Liver (tissue), 3 donors: ENCODE results near the gene RNLS.

Experiments used
- HNF4G ChIP-seq: IDR thresholded peaks from 2 replicates; pipeline ENCODE4 v1.6.1; 2016; ENCODE audit warnings: antibody characterized with exemption
- JUND ChIP-seq, 2 donors: IDR thresholded peaks; 2 replicates each; pipeline ENCODE4 v1.6.1; 2016; ENCODE audit warnings: antibody characterized with exemption in 2 of 2
- MAX ChIP-seq: IDR thresholded peaks from 2 replicates; pipeline ENCODE4 v1.6.1; 2016; ENCODE audit warnings: antibody characterized with exemption
- RAD21 ChIP-seq, 2 donors: IDR thresholded peaks; 2 replicates each; pipeline ENCODE4 v1.6.1; 2016; ENCODE audit warnings: antibody characterized with exemption in 2 of 2, mild to moderate bottlenecking in 2 of 2
- RXRA ChIP-seq, 2 donors: IDR thresholded peaks; 2 replicates each; pipeline ENCODE4 v1.6.1; 2017 to 2018; ENCODE audit warnings: antibody characterized with exemption in 2 of 2, mild to moderate bottlenecking in 1 of 2
- TAF1 ChIP-seq: conservative IDR thresholded peaks from 2 replicates; pipeline ENCODE4 v1.6.1; 2016; ENCODE audit warnings: antibody characterized with exemption, mild to moderate bottlenecking
- TF ChIP-seq, protein P1 (sequence below): fragments of 150-350 bp; IDR thresholded peaks from 2 replicates; pipeline ENCODE4 v1.5.1; 2017; ENCODE audit warnings: improper control_type of control experiment, low read depth, low read length; ENCODE audit not compliant: missing input control
- donor health status: healthy.
- donor health status: healthy.

DNA sequence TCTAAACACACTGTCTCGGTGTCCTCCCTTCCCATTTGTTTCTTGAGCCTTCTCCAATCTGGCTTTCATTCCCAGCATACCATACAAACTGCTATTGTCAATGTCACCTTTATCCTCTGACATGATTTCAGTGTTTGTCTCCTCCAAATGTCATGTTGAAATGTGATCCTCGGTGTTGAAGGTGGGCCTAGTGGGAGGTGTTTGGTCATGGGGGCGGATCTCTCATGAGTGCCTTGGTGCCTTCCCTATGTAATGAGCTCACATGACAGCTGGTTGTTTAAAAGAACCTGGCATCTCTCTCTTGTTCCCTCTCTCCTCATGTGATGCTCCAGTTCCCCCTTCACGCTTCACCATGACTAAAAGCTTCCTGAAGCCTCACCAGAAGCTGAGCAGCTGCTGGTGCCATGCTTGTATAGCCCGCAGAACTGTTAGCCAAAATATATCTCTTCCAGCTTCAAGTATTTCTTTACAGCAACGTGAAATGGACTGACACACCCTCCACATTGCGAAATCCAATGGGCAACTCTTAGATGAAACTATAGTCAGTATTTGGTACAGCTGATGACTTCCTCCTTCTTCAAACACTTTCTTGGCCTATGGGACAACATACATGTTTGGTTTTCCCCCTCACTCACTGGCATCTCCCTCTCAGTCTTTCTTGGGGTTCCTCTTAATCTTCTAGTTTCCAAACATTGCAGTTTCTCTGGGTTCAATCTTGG is 27.8 kb downstream of the RNLS start:
- TF ChIP-seq, protein P1, sequence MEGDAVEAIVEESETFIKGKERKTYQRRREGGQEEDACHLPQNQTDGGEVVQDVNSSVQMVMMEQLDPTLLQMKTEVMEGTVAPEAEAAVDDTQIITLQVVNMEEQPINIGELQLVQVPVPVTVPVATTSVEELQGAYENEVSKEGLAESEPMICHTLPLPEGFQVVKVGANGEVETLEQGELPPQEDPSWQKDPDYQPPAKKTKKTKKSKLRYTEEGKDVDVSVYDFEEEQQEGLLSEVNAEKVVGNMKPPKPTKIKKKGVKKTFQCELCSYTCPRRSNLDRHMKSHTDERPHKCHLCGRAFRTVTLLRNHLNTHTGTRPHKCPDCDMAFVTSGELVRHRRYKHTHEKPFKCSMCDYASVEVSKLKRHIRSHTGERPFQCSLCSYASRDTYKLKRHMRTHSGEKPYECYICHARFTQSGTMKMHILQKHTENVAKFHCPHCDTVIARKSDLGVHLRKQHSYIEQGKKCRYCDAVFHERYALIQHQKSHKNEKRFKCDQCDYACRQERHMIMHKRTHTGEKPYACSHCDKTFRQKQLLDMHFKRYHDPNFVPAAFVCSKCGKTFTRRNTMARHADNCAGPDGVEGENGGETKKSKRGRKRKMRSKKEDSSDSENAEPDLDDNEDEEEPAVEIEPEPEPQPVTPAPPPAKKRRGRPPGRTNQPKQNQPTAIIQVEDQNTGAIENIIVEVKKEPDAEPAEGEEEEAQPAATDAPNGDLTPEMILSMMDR: no peak
- TF ChIP-seq RAD21 (IDR thresholded peaks at IDR 0.05) (no peak), HNF4G (no peak), TAF1 (no peak), JUND (IDR thresholded peaks at IDR 0.05) (no peak), MAX (no peak), RXRA (IDR thresholded peaks at IDR 0.05) (no peak)
